Posterior vena cava (tissue), 2 donors: ENCODE data around the gene POU3F1. TPM values are rescaled to one million over a fixed set of nuclear protein-coding genes. Genes with fewer than 3 reads are reported as not detected.

ENCODE experiments used
- DNase-seq: peaks from one replicate; pipeline ENCODE4 v3.0.0-alpha.2; 2020; ENCODE audit warnings: low spot score
- intact Hi-C, 2 donors: fragments of 100-400 bp; cut with DNase I; formaldehyde crosslinking; loops; one replicate each; pipeline versions ENCODE4 v1.14.1 to v1.14.2; 2022 to 2023
- long read RNA-seq, 2 donors: library from polyadenylated mRNA; unstranded; transcript quantifications; one replicate each; pipeline ENCODE4 v2.0.0, GENCODE V29; 2020 to 2021
- total RNA-seq, 2 donors: library from RNA; stranded (reverse); fragmentation: NEBNext Ultra II Directional; extraction: Animal tissue kit (Norgen Biotek cat#: 25700); gene quantifications; one replicate each; pipeline ENCODE4 v1.2.1, GENCODE V29; 2021
- donor health status: DM: yes; HTN: yes; CAD: no.
- donor health status: DM: yes; HTN: yes; CAD: no.

The POU3F1 gene
- total RNA-seq: under 1 TPM; 0.28 to 0.29 TPM
- long read RNA-seq, donor 1: 0 reads
- long read RNA-seq, donor 2: 0 reads

GRCh38 chr1:38046333-38046883 lies at the start of gene POU3F1:
TSS of gene POU3F1 (minus strand) at chr1:38046793. CDS start at chr1:38046743, 50 bp downstream.
- intact Hi-C loops: loop anchor here (2.0 to 10.0 kb wide), 2 partner anchors 470 to 768 kb away; no protein-coding TSS in a partner anchor
- DNase-seq: no peak

- peak; percentile 59 for DNase-seq
- intact Hi-C loops: no loop called here
Observed at GRCh38 chr1:38095454-38095931, 48.9 kb upstream of the POU3F1 start.

GRCh38 chr1:38094711-38095290 lies 48.2 kb upstream of the POU3F1 start:
- intact Hi-C loops: no loop called here
- peak; percentile 47 for DNase-seq

GRCh38 chr1:38093569-38094520 lies 47.3 kb upstream of the POU3F1 start:
- intact Hi-C loops: no loop called here
- peak; percentile 13 for DNase-seq

GRCh38 chr1:38092256-38092655 lies 45.7 kb upstream of the POU3F1 start:
- peak; percentile 6 for DNase-seq
- intact Hi-C loops: no loop called here

- intact Hi-C loops: no loop called here
- peak; percentile 3 for DNase-seq
Observed at GRCh38 chr1:38090796-38091195, 44.2 kb upstream of the POU3F1 start.

- DNase-seq: peak; percentile 62
- intact Hi-C loops: no loop called here
Observed at GRCh38 chr1:38089712-38090360, 43.2 kb upstream of the POU3F1 start.

- peak; percentile 26 for DNase-seq
- intact Hi-C loops: no loop called here
Observed at GRCh38 chr1:38088791-38089190, 42.2 kb upstream of the POU3F1 start.

- peak; percentile 63 for DNase-seq
- intact Hi-C loops: no loop called here
Observed at GRCh38 chr1:38088366-38088765, 41.8 kb upstream of the POU3F1 start.

- intact Hi-C loops: no loop called here
Observed at GRCh38 chr1:38087676-38088075, 41.1 kb upstream of the POU3F1 start.

GRCh38 chr1:38085666-38086330 lies 39.2 kb upstream of the POU3F1 start:
- DNase-seq: peak; percentile 73
- intact Hi-C loops: no loop called here

More at GRCh38 chr1:38087676-38088075, 41.1 kb upstream of the POU3F1 start:
- DNase-seq: peak; percentile 48

GRCh38 chr1:38084700-38085099 lies 38.1 kb upstream of the POU3F1 start:
- no peak for DNase-seq
- intact Hi-C loops: no loop called here

- no peak for DNase-seq
- intact Hi-C loops: no loop called here
Observed at GRCh38 chr1:38084113-38084512, 37.5 kb upstream of the POU3F1 start.

GRCh38 chr1:38083541-38083940 lies 36.9 kb upstream of the POU3F1 start:
- intact Hi-C loops: no loop called here
- DNase-seq: no peak

GRCh38 chr1:38082769-38083263 lies 36.2 kb upstream of the POU3F1 start:
- no peak for DNase-seq
- intact Hi-C loops: no loop called here

GRCh38 chr1:38079019-38079418 lies 32.4 kb upstream of the POU3F1 start:
- no peak for DNase-seq
- intact Hi-C loops: no loop called here

GRCh38 chr1:38077523-38078147 lies 31.0 kb upstream of the POU3F1 start:
- intact Hi-C loops: no loop called here
- DNase-seq: no peak

GRCh38 chr1:38076455-38076854 lies 29.9 kb upstream of the POU3F1 start:
- no peak for DNase-seq
- intact Hi-C loops: no loop called here
